K562 (cell line): ENCODE data around the gene AP4S1. TPM values are rescaled to one million over a fixed set of nuclear protein-coding genes. Genes with fewer than 3 reads are reported as not detected.

ENCODE experiments used
- ATAC-seq: fragments of 200-7000 bp; cut with Tn5 transposase; 3 replicates; pipeline ENCODE4 v1.9.1; 2020; ENCODE audit warnings: moderate library complexity
- BruUV-seq: library from RNA; stranded (reverse); fragments of 400-500 nt; replicated peaks from 2 replicates; lab custom pipeline; 2021; lab: Mats Ljungman, UMichigan
- CTCF ChIA-PET: fragments of 300-600 bp; formaldehyde crosslinking; extraction: SDS; loops from one replicate; lab custom pipeline; 2021; ENCODE audit warnings: low intra/inter-chr PET ratio; lab: Yijun Ruan, JAX
- POLR2A ChIA-PET: fragments of 300-600, 350-650 bp; sonication (Branson Sonifier 250); formaldehyde crosslinking; extraction: SDS; loops from one replicate; lab custom pipeline; 2021; ENCODE audit warnings: antibody characterized with exemption, inconsistent platforms; lab: Yijun Ruan, JAX
- DNase-seq, 4 experiments: peaks; one replicate each; pipeline versions ENCODE4 v3.0.0 to v3.0.0-alpha.2; 2011 to 2018; ENCODE audit warnings: low spot score in 3 of 4, mixed read lengths in 3 of 4; ENCODE audit errors: extremely low read depth in 1 of 4
- FAIRE-seq: peaks from 2 replicates; lab custom pipeline; 2011; peaks lifted over from hg19 to GRCh38; lab: Jason Lieb, UNC
- H2AFZ ChIP-seq: 2 replicates; pipeline ENCODE4 v1.6.0; 2011; ENCODE audit warnings: low read depth, low read length, control low read depth, inconsistent platforms
- H3K27ac ChIP-seq: fragments of 200-600 bp; 3 replicates; pipeline ENCODE4 v1.8.0; 2011; ENCODE audit warnings: low read depth, mild to moderate bottlenecking, control low read depth, inconsistent platforms, low read length, moderate library complexity, mixed read lengths; ENCODE audit errors: extremely low read depth
- H3K27me3 ChIP-seq, 2 experiments: fragments of 300-600 bp in 1 of 2; 2 replicates in 1 of 2; 3 replicates in 1 of 2; pipeline versions ENCODE4 v1.6.0 to v1.8.0; 2011; ENCODE audit warnings: inconsistent platforms in 2 of 2, low read length in 2 of 2, mild to moderate bottlenecking in 1 of 2, mixed read lengths in 1 of 2, moderate library complexity in 1 of 2; ENCODE audit not compliant: control insufficient read depth in 2 of 2, insufficient read depth in 2 of 2
- H3K36me3 ChIP-seq: fragments of 300-600 bp; 3 replicates; pipeline ENCODE4 v1.8.0; 2011; ENCODE audit warnings: mild to moderate bottlenecking, low read length, inconsistent platforms; ENCODE audit not compliant: control insufficient read depth, insufficient read depth
- H3K4me1 ChIP-seq, 2 experiments: fragments of 200-600 bp in 1 of 2; replicated peaks in 1 of 2; 2 replicates in 1 of 2; 3 replicates in 1 of 2; pipeline versions ENCODE4 v1.5.1 to v1.8.0; 2011; ENCODE audit warnings: inconsistent platforms in 2 of 2, low read length in 2 of 2, mild to moderate bottlenecking in 1 of 2, mixed read lengths in 1 of 2, moderate library complexity in 1 of 2; ENCODE audit not compliant: control insufficient read depth in 2 of 2, insufficient read depth in 2 of 2
- H3K4me2 ChIP-seq: 2 replicates; pipeline ENCODE4 v1.6.1; 2011; ENCODE audit warnings: low read length, control low read depth, inconsistent platforms, mixed read lengths; ENCODE audit not compliant: insufficient read depth
- H3K4me3 ChIP-seq: fragments of 200-600 bp; sonication (generic), shearing (Covaris generic); 2 replicates; pipeline ENCODE4 v1.5.1; 2016; ENCODE audit warnings: control low read depth, inconsistent platforms
- H3K79me2 ChIP-seq: fragments of 200-600 bp; 3 replicates; pipeline ENCODE4 v1.8.0; 2011; ENCODE audit warnings: low read length, inconsistent platforms; ENCODE audit not compliant: control insufficient read depth, insufficient read depth
- H3K9ac ChIP-seq, 2 experiments: 2 replicates each; pipeline versions ENCODE4 v1.6.0 to v1.6.1; 2011; ENCODE audit warnings: low read depth in 2 of 2, low read length in 2 of 2, control low read depth in 1 of 2, inconsistent platforms in 1 of 2, mild to moderate bottlenecking in 1 of 2, mixed read lengths in 1 of 2; ENCODE audit not compliant: insufficient read depth in 1 of 2
- H3K9me1 ChIP-seq: one replicate; pipeline ENCODE4 v1.6.0; 2011; ENCODE audit warnings: inconsistent platforms, mild to moderate bottlenecking, low read length, moderate library complexity; ENCODE audit not compliant: control insufficient read depth, insufficient read depth
- H3K9me3 ChIP-seq: replicated peaks from 2 replicates; pipeline ENCODE4 v1.5.1; 2011; ENCODE audit warnings: low read depth, low read length, inconsistent platforms; ENCODE audit not compliant: control insufficient read depth, insufficient read depth
- H4K20me1 ChIP-seq: replicated peaks from 2 replicates; pipeline ENCODE4 v1.6.1; 2011; ENCODE audit warnings: low read length, inconsistent platforms, mixed read lengths; ENCODE audit not compliant: control insufficient read depth, insufficient read depth
- DDX20 ChIP-seq: fragments of 450-650 bp; IDR thresholded peaks from 2 replicates; pipeline ENCODE4 v1.6.1; 2016; ENCODE audit warnings: missing genetic modification characterization, low read depth, mild to moderate bottlenecking, missing compliant biosample characterization, moderate library complexity
- MXD1 ChIP-seq: fragments of 250-450 bp; sonication (Bioruptor Pico); IDR thresholded peaks from 2 replicates; pipeline ENCODE4 v1.8.0; 2021; ENCODE audit warnings: borderline replicate concordance, mild to moderate bottlenecking, moderate library complexity; ENCODE audit not compliant: poor library complexity, severe bottlenecking
- RFX1 ChIP-seq: fragments of 450-650 bp; IDR thresholded peaks from 2 replicates; pipeline ENCODE4 v1.6.1; 2016; ENCODE audit warnings: mild to moderate bottlenecking, moderate library complexity
- SIX5 ChIP-seq, 2 experiments: IDR thresholded peaks; 2 replicates each; pipeline ENCODE4 v1.6.1; 2011; ENCODE audit warnings: low read length in 2 of 2, borderline replicate concordance in 1 of 2, low read depth in 1 of 2, mild to moderate bottlenecking in 1 of 2, moderate library complexity in 1 of 2; ENCODE audit not compliant: insufficient read depth in 1 of 2
- ZBTB2 ChIP-seq: fragments of 450-650 bp; IDR thresholded peaks from 2 replicates; pipeline ENCODE4 v1.6.1; 2016; ENCODE audit warnings: antibody characterized with exemption
- ZC3H8 ChIP-seq: fragments of 450-650 bp; IDR thresholded peaks from 2 replicates; pipeline ENCODE4 v1.6.1; 2017
- ZNF224 ChIP-seq: sonication (generic); formaldehyde crosslinking; IDR thresholded peaks from 2 replicates; pipeline ENCODE4 v1.8.0; 2022; ENCODE audit warnings: mild to moderate bottlenecking, missing genetic modification reagents
- ZNF280A ChIP-seq: fragments of 450-650 bp; IDR thresholded peaks from 2 replicates; pipeline ENCODE4 v1.6.1; 2018; ENCODE audit warnings: mild to moderate bottlenecking, low read depth; ENCODE audit not compliant: partially characterized antibody
- WGBS: fragments of 100-300 bp; shearing (Covaris generic); methylation state at CpG from one replicate; pipeline ENCODE4 v1.1.6; 2016; ENCODE audit warnings: low coverage, mixed read lengths; ENCODE audit not compliant: insufficient coverage; ENCODE audit errors: missing lambda C conversion rate; 5-methylcytosine and 5-hydroxymethylcytosine counted together
- in situ Hi-C: fragments of 300-500 bp; cut with MboI; formaldehyde crosslinking; loops from 4 replicates; pipeline ENCODE4 v1.15.0; 2018; ENCODE audit warnings: inconsistent platforms, mixed read lengths
- intact Hi-C: fragments of 100-400 bp; cut with micrococcal nuclease; formaldehyde crosslinking; loops from 2 replicates; pipeline ENCODE4 v1.14.2; 2022
- polyA plus RNA-seq, 8 experiments: library from polyadenylated mRNA; depleted of rRNA in 4 of 8; stranded (reverse) in 5 of 8; unstranded in 3 of 8; fragments of >200 nt; fragmentation: Nextera tagmentation in 2 of 8; fragmentation: Illumina TruSeq in 1 of 8; extraction: Ambion mirVana in 2 of 8; extraction: Trizol in 1 of 8; gene quantifications; 2 replicates each; pipeline versions ENCODE4 v1.2.1 to v1.2.3, GENCODE V29; 2011 to 2014; ENCODE audit warnings: inconsistent platforms in 1 of 8, missing spikeins in 1 of 8
- total RNA-seq, 7 experiments: library from RNA; depleted of rRNA in 6 of 7; stranded (reverse); fragments of >200 nt in 6 of 7; fragmentation: Illumina TruSeq in 2 of 7; extraction: Trizol in 2 of 7; gene quantifications; 2 replicates each; pipeline versions ENCODE4 v1.2.1 to v1.2.3, GENCODE V29; 2011 to 2021; ENCODE audit warnings: low replicate concordance in 1 of 7

The AP4S1 gene
- total and polyA plus RNA-seq, 9 of the 15 experiments (the other 6 are each of a cell fraction or from before 2014, with no cell fraction given) = 3.7 to 7.8 (median 5.9) TPM

GRCh38 chr14:31018057-31018645, 7.3 kb upstream of the AP4S1 start:
- no peak for DNase-seq
- intact Hi-C loops (no loop called here), in situ Hi-C loops (no loop called here)
- Histone ChIP-seq H3K9me3 (no peaks in the 10 kb centered on the region), H3K27ac (no peak overlapping the region), H3K4me2 (no peak overlapping the region), H3K4me1 (peaks cover 0 to 4% of the 10 kb centered on the region in 2 experiments; a peak in 1 of 5 replicates), H3K4me3 (no peak overlapping the region), H2AFZ (no peak overlapping the region), H3K36me3 (peaks cover 51% of the 10 kb centered on the region), H3K27me3 (no peaks in the 10 kb centered on the region), H3K9ac (no peak overlapping the region), H4K20me1 (0 out of 2 replicates have a peak, but pooled peaks cover 6% of the 10 kb centered on the region), H3K9me1 (no peaks in the 10 kb centered on the region), H3K79me2 (peaks cover 96% of the 10 kb centered on the region)
- FAIRE-seq = no peak
- TF ChIP-seq DDX20 (tag) = no peak
- TF ChIP-seq MXD1 (CRISPR knock-in tag) = no peak
- TF ChIP-seq ZNF224 (CRISPR knock-in tag) = no peak
- TF ChIP-seq SIX5 (IDR thresholded peaks at IDR 0.05; ENCODE audit: borderline replicate concordance in 1 of 2, insufficient read depth in 1 of 2, low read depth in 1 of 2, low read length in 2 of 2) = no peak
- no peak for TF ChIP-seq ZNF280A
- TF ChIP-seq ZC3H8 = no peak
- TF ChIP-seq RFX1 = peak; percentile 80
- no peak for TF ChIP-seq ZBTB2
- no TSS peak for BruUV-seq
- 83% methylated on average over 6 of the region's 6 CpGs for WGBS
- ATAC-seq = no peak
- ChIA-PET POLR2A (interaction anchor here (0.7 to 1.0 kb wide), 4 partner anchors 8 to 131 kb away, joined by 3 to 4 read pairs (median 3); partner anchors contain the start of gene STRN3), CTCF (no interaction called here)
